ENCODE data around the gene USP43.
"Not testable (repeated sequence)": the region's sequence is repeated elsewhere in the genome, so short reads cannot be mapped to it uniquely, and the experiment has no call there.

Gene USP43

DNA sequence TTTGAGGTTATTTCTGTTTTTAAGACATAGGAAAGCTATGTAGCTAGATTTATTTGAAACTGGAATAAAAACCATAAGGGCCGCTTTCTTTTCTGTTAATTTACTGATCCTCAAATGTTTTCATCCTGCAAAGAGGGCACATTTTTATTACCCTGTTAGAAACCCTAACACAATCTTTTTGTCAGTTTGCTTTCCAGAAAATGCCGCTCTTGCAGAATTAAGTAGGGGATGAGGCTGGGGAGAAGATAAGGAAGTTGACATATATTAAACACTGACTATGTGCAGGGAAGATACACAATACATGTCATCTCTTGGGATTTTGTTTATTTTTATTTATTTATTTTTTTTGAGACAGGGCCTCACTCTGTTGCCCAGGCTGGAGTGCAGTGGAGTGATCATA is 15.7 kb downstream of the USP43 start:
- POLR2A ChIA-PET, result no interaction called here
- CTCF ChIA-PET, result no interaction called here
- DNase-seq (ENCODE audit: extremely low spot score), result no peak
- TF ChIP-seq, protein P1, sequence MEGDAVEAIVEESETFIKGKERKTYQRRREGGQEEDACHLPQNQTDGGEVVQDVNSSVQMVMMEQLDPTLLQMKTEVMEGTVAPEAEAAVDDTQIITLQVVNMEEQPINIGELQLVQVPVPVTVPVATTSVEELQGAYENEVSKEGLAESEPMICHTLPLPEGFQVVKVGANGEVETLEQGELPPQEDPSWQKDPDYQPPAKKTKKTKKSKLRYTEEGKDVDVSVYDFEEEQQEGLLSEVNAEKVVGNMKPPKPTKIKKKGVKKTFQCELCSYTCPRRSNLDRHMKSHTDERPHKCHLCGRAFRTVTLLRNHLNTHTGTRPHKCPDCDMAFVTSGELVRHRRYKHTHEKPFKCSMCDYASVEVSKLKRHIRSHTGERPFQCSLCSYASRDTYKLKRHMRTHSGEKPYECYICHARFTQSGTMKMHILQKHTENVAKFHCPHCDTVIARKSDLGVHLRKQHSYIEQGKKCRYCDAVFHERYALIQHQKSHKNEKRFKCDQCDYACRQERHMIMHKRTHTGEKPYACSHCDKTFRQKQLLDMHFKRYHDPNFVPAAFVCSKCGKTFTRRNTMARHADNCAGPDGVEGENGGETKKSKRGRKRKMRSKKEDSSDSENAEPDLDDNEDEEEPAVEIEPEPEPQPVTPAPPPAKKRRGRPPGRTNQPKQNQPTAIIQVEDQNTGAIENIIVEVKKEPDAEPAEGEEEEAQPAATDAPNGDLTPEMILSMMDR (IDR thresholded peaks at IDR 0.05; ENCODE audit: control extremely low read depth, extremely low read depth, low read depth, missing control alignments), result no peak

DNA sequence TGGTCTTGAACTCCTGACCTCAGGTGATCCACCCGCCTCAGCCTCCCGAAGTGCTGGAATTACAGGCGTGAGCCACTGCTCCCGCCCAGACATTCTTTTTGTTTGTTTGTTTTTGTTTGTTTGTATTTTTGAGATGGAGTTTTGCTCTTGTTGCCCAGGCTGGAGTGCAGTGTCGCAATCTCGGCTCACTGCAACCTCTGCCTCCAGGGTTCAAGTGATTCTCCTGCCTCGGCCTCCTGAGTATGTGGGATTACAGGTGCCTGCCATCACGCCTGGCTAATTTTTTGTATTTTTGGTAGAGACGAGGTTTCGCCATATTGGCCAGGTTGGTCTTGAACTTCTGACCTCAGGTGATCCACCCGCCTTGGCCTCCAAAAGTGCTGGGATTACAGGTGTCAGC is 18.2 kb downstream of the USP43 start:
- CTCF ChIA-PET; DNase-seq (ENCODE audit: extremely low spot score); POLR2A ChIA-PET: not testable (repeated sequence)

DNA sequence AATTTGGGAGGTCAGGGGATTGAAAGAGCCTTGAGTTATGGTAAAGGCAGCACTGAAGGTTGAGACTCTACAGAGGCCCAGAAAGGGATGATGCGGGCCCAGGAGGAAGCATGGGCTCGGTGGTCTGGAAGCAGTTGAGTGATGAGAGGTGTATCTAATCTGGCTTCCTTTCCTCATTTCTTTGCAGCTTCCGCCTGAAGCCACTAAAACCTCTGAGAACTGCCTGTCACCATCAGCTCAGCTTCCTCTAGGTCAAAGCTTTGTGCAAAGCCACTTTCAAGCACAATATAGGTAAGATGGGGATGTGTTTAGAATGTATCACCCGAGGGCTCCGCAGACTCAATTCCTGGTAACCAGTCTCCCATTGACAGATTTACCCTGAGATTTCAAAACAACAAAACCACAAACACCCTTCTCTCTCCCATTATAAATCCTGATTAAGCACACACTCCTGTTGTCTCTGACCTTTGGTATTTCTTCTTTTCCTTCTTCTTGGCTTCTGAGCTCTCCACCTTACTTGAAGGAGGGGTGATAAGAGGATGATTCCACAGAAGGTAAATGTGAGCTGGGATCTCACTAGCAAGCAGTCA is 21.2 kb downstream of the USP43 start:
- ChIA-PET POLR2A (no interaction called here), CTCF (interaction anchor here (1.0 kb wide), 1 partner anchor 10 kb away, joined by 5 read pairs; no protein-coding TSS in a partner anchor)
- TF ChIP-seq, protein P1 (IDR thresholded peaks at IDR 0.05; ENCODE audit: control extremely low read depth, extremely low read depth, low read depth, missing control alignments), result no peak
- no peak for DNase-seq (ENCODE audit: extremely low spot score)

DNA sequence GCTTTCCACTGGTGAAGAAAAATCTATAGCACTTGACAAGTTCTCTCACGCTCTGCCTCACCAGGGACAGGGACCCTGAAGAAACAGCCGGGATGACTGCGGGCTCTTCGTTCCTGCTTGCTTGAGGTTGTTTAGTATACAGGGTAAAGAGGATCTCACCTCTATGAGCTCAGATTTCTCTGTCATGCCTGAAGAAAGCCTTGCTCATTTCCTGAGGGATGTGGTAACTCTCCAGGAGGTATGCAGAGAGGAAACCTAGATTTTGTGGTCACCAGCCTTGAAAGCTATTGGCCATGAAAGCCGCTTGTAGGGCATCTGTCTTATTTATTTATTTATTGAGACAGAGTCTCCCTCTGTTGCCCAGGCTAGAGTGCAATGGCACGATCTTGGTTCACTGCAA is 23.2 kb downstream of the USP43 start:
- ChIA-PET CTCF (no interaction called here), POLR2A (no interaction called here)
- DNase-seq (ENCODE audit: extremely low spot score), result no peak
- TF ChIP-seq, protein P1 (IDR thresholded peaks at IDR 0.05; ENCODE audit: control extremely low read depth, extremely low read depth, low read depth, missing control alignments), result no peak

DNA sequence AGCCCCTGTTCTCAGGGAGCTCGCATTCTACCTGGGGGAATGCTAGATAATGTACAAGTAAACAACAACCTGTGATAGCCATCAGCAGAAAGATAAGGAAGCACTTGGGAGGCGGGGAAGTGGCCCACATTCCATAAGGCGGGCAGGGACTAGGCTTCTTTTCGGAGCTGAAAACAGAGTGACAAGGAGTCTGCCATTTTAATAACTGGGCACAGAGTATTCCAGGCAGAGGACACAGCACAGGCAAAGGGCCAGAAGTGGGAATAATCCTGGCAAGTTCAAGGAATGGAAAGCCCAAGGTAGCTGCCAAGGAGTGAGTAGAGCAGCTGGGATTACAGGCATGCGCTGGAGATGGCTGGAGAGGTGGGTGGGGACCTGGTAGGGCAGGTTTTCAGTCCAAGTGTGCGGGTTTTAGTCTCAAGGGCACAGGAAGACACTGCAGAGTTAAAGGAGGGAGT is 24.3 kb downstream of the USP43 start:
- CTCF ChIA-PET, result no interaction called here
- no peak for DNase-seq (ENCODE audit: extremely low spot score)
- TF ChIP-seq, protein P1 (IDR thresholded peaks at IDR 0.05; ENCODE audit: control extremely low read depth, extremely low read depth, low read depth, missing control alignments), result no peak
- POLR2A ChIA-PET, result no interaction called here

DNA sequence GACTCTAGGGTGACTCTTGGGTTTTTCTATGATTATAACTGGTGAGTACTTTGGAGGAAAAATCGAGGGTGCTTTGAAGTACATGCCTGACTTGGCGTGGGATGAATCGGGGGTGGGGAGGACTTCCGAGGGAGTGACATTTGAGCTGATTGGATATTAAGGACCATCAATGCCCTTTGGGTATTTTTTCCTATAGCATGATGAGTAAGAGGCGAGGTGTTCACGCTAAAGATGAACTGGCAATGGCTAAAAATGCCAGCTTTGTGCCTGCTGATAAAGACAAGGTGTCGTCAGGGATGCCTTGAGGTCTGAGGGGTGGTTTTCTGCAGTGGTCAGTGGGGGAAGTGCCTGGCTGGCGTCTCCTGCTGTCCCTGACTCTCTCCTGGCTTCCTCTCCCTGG is 25.3 kb downstream of the USP43 start:
- DNase-seq (ENCODE audit: extremely low spot score), result no peak
- CTCF ChIA-PET, result no interaction called here
- TF ChIP-seq, protein P1 (IDR thresholded peaks at IDR 0.05; ENCODE audit: control extremely low read depth, extremely low read depth, low read depth, missing control alignments), result no peak
- POLR2A ChIA-PET, result no interaction called here

DNA sequence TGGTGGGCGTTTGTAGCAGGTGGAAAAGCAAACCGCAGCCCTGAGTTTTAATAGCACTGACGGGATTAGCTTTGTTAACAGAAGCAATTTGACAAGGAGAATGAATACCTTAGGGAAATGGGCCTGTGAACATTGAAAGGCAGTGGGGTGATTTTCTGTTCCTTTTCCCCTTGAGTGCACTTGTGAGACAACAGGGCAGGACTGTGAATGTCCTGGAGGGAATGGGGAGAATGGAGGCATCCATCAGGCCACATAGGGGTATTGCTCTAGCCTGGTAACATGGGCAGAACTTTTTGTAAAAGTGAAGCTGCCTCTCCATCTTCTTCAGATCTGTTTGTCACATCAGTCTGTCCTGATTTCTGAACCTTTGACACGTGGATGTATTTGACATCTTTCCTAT is 26.2 kb downstream of the USP43 start:
- ChIA-PET POLR2A (no interaction called here), CTCF (no interaction called here)
- TF ChIP-seq, protein P1 (IDR thresholded peaks at IDR 0.05; ENCODE audit: control extremely low read depth, extremely low read depth, low read depth, missing control alignments), result no peak

More for the DNA sequence above, 26.2 kb downstream of the USP43 start:
- no peak for DNase-seq (ENCODE audit: extremely low spot score)
